ENCODE results near the gene CEP85. TPM values are rescaled to one million over a fixed set of nuclear protein-coding genes. Genes with fewer than 3 reads are reported as not detected.

The CEP85 gene
- total and polyA plus RNA-seq, 10 of the 15 experiments (the other 5 are each of a cell fraction or from before 2014, with no cell fraction given): 8.4 to 26.8 (median 21.5) TPM

DNA sequence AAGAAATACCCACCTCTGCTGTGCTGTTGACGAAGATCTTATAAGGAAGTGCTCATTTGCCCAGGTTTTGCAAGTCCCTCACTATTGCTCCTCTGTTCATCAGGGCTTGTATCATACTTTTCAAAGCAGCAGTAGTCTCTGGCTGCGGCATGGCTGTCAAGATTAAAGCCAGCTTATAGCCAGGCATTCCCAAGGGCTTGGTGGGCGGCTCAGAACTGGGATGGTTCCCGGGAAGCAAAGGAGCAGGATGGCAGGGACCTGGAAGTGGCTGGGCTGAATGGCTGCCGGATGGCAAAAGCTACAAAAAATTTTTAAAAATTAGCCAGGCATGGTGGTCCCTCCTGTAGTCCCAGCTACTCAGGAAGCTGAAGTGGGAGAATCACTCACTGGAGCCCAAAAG lies 29.2 kb downstream of the CEP85 start (continued):
- TF ChIP-seq MYB (IDR thresholded peaks at IDR 0.05; ENCODE audit: borderline replicate concordance, low read depth, low read length) (no peak), TARDBP (IDR thresholded peaks at IDR 0.05; ENCODE audit: borderline replicate concordance) (no peak), IRF3 (IDR thresholded peaks at IDR 0.05) (no peak), POU2F2 (IDR thresholded peaks at IDR 0.05; ENCODE audit: borderline replicate concordance, low read depth, low read length) (no peak), CEBPB (IDR thresholded peaks at IDR 0.05; ENCODE audit: borderline replicate concordance in 1 of 2, low read depth in 2 of 2, low read length in 2 of 2) (no peak), CBFB (IDR thresholded peaks at IDR 0.05; ENCODE audit: low read depth) (no peak), NR2C2 (IDR thresholded peaks at IDR 0.05; ENCODE audit: borderline replicate concordance, control insufficient read depth, insufficient read length, low read depth) (no peak), JUND (IDR thresholded peaks at IDR 0.05; ENCODE audit: low read depth, low read length) (no peak)

DNA sequence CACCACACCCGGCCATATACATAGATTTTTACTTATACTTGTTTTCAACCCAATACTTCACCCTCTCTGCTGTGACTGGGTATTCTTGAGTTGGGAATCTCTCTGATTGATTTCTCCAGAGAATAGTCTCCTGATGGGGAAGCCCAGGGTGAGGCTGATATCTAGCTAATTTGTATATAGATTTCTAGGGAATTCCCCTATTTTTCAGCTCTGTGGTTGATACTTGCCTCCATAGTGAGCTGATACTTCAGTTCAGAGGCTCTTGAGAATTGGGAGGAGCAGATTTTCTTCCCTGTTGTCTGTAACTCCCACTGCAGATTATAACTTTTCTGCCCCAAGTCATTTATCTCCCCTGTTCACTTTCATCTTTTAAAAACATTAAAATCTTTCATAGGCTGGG lies 31.4 kb downstream of the CEP85 start:
- no peak for ATAC-seq
- Histone ChIP-seq H3K79me2 (ENCODE audit: control insufficient read depth, insufficient read depth, low read length) (no peaks in the 10 kb centered on the region), H3K4me3 (no peak overlapping the region), H3K9me3 (replicated peaks; ENCODE audit: control insufficient read depth, insufficient read depth, low read length) (peaks cover 6% of the 10 kb centered on the region; the same call in 2 of the 3 replicates), H3K9ac (ENCODE audit: control insufficient read depth, insufficient read depth, low read length) (no peak overlapping the region), H3K4me2 (ENCODE audit: control insufficient read depth, insufficient read depth) (no peak overlapping the region), H3K27me3 (replicated peaks in 1 of 2; ENCODE audit: control insufficient read depth in 2 of 2, insufficient read depth in 2 of 2, low read length in 1 of 2) (no peaks in the 10 kb centered on the region), H3K4me1 (ENCODE audit: control insufficient read depth, insufficient read depth, low read length) (no peaks in the 10 kb centered on the region), H3K27ac (ENCODE audit: control insufficient read depth, insufficient read depth) (no peak overlapping the region), H2AFZ (ENCODE audit: control insufficient read depth, low read depth, low read length) (no peak overlapping the region), H4K20me1 (ENCODE audit: control insufficient read depth, insufficient read depth) (no peaks in the 10 kb centered on the region), H3K36me3 (ENCODE audit: control insufficient read depth in 2 of 2, insufficient read depth in 2 of 2, low read length in 1 of 2) (peaks cover 7 to 26% of the 10 kb centered on the region in 2 experiments)
- no peak for FAIRE-seq
- no peak for DNase-seq (ENCODE audit: low read depth, low spot score)
- ChIA-PET POLR2A (interaction anchor here (0.6 kb wide), 1 partner anchor 8 kb away, joined by 4 read pairs; no protein-coding TSS in a partner anchor), SMC1A (ENCODE audit: uncharacterized antibody, unreplicated experiment) (interaction anchor here (0.6 to 0.8 kb wide), 2 partner anchors 10 to 42 kb away, joined by 3 read pairs; no protein-coding TSS in a partner anchor), RAD21 (ENCODE audit: unreplicated experiment) (no interaction called here), CTCF (interaction anchor here (2.0 kb wide), 1 partner anchor 152 kb away, joined by 8 read pairs; no protein-coding TSS in a partner anchor)
- BruUV-seq (replicated peaks): no TSS peak
- WGBS (ENCODE audit: insufficient coverage, insufficient replicate concordance, low lambda C conversion rate, missing lambda C conversion rate): 100% methylated on average over 1 of the region's 1 CpG
- intact Hi-C loops (cut with micrococcal nuclease; ENCODE audit: unreplicated experiment) (no loop called here), in situ Hi-C loops (cut with MboI) (no loop called here)
- TF ChIP-seq NFIC (IDR thresholded peaks at IDR 0.05; ENCODE audit: low read depth, low read length): no peak
- TF ChIP-seq, protein P1, sequence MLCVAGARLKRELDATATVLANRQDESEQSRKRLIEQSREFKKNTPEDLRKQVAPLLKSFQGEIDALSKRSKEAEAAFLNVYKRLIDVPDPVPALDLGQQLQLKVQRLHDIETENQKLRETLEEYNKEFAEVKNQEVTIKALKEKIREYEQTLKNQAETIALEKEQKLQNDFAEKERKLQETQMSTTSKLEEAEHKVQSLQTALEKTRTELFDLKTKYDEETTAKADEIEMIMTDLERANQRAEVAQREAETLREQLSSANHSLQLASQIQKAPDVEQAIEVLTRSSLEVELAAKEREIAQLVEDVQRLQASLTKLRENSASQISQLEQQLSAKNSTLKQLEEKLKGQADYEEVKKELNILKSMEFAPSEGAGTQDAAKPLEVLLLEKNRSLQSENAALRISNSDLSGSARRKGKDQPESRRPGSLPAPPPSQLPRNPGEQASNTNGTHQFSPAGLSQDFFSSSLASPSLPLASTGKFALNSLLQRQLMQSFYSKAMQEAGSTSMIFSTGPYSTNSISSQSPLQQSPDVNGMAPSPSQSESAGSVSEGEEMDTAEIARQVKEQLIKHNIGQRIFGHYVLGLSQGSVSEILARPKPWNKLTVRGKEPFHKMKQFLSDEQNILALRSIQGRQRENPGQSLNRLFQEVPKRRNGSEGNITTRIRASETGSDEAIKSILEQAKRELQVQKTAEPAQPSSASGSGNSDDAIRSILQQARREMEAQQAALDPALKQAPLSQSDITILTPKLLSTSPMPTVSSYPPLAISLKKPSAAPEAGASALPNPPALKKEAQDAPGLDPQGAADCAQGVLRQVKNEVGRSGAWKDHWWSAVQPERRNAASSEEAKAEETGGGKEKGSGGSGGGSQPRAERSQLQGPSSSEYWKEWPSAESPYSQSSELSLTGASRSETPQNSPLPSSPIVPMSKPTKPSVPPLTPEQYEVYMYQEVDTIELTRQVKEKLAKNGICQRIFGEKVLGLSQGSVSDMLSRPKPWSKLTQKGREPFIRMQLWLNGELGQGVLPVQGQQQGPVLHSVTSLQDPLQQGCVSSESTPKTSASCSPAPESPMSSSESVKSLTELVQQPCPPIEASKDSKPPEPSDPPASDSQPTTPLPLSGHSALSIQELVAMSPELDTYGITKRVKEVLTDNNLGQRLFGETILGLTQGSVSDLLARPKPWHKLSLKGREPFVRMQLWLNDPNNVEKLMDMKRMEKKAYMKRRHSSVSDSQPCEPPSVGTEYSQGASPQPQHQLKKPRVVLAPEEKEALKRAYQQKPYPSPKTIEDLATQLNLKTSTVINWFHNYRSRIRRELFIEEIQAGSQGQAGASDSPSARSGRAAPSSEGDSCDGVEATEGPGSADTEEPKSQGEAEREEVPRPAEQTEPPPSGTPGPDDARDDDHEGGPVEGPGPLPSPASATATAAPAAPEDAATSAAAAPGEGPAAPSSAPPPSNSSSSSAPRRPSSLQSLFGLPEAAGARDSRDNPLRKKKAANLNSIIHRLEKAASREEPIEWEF (IDR thresholded peaks at IDR 0.05; ENCODE audit: insufficient replicate concordance, low read depth, low read length): no peak
- TF ChIP-seq, protein P2, sequence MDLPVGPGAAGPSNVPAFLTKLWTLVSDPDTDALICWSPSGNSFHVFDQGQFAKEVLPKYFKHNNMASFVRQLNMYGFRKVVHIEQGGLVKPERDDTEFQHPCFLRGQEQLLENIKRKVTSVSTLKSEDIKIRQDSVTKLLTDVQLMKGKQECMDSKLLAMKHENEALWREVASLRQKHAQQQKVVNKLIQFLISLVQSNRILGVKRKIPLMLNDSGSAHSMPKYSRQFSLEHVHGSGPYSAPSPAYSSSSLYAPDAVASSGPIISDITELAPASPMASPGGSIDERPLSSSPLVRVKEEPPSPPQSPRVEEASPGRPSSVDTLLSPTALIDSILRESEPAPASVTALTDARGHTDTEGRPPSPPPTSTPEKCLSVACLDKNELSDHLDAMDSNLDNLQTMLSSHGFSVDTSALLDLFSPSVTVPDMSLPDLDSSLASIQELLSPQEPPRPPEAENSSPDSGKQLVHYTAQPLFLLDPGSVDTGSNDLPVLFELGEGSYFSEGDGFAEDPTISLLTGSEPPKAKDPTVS (IDR thresholded peaks at IDR 0.05; ENCODE audit: low read depth, low read length): no peak
